ENCODE measurements around the gene POU2AF2. TPM values are rescaled to one million over a fixed set of nuclear protein-coding genes. Genes with fewer than 3 reads are reported as not detected.
A peak's percentile ranks its signal among the peaks of the same experiment; 100 is the strongest.

POU2AF2 gene
- total RNA-seq, 2 experiments from 2014 or later: not detected

DNA sequence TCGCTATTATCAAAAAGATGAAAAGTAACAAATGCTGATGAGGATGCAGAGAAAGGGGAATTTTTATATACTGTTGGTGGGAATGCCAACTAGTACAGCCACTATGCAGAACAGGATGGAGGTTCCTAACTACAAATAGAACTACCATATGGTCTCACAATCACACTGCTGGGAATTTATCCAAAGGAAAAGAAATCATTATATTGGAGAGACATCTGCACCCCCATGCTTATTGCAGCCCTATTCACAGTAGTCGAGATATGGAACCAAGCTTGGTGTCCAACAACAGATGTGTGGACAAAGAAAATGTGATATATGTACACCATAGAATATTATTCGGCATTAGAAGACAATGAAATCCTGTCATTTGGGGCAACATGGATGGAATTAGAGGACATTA, 19.6 kb upstream of the POU2AF2 start:
- no peak for ATAC-seq
- POLR2A ChIA-PET: no interaction called here
- no peak overlapping the region for H3K4me3 Mint-ChIP-seq
- TF ChIP-seq CTCF (IDR thresholded peaks at IDR 0.05): no peak
- no peak for DNase-seq
- peaks cover 23% of the 10 kb centered on the region for H3K27me3 Mint-ChIP-seq
- H3K4me1 Mint-ChIP-seq (ENCODE audit: low read depth): peaks cover 23% of the 10 kb centered on the region
- H3K27ac Mint-ChIP-seq: no peak overlapping the region
- CTCF ChIA-PET: interaction anchor here (1.0 kb wide), 1 partner anchor 791 kb away, joined by 3 read pairs; no protein-coding TSS in a partner anchor
- H3K9me3 Mint-ChIP-seq: no peaks in the 10 kb centered on the region
- H3K36me3 Mint-ChIP-seq (ENCODE audit: low read depth): no peaks in the 10 kb centered on the region
- intact Hi-C loops (cut with micrococcal nuclease): no loop called here

DNA sequence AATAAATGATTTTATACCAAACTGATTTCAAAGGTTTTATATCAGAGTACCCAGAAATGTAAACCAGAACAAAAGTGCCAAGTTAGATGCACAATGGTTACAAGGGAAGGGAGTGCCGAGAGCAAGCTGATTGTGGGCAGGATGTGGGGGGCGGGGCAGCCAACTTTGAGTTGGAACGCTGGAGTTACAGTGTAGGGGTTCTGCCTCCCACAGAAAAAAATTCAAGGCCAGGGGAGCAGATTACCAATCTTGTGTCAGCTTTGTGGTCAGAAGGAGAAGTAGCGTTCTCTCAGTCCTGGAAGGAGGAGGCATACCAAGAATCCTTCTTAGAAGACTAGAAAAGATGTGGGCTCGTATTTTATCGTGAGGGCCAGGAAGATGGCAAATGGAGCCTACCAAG, 15.9 kb upstream of the POU2AF2 start:
- Mint-ChIP-seq H3K4me1 (ENCODE audit: low read depth) (peaks cover 15% of the 10 kb centered on the region), H3K36me3 (ENCODE audit: low read depth) (no peaks in the 10 kb centered on the region), H3K9me3 (no peaks in the 10 kb centered on the region), H3K4me3 (no peak overlapping the region), H3K27ac (no peak overlapping the region), H3K27me3 (peaks cover 29% of the 10 kb centered on the region)
- TF ChIP-seq CTCF (IDR thresholded peaks at IDR 0.05): no peak
- DNase-seq (peak; percentile 31), ATAC-seq (peak; percentile 55)
- ChIA-PET POLR2A (no interaction called here), CTCF (interaction anchor here (1.1 to 2.2 kb wide), 15 partner anchors 8 to 1031 kb away, joined by 3 to 9 read pairs (median 4); no protein-coding TSS in a partner anchor)
- intact Hi-C loops (cut with micrococcal nuclease): loop anchor here (10.0 kb wide), 1 partner anchor 745 kb away; no protein-coding TSS in a partner anchor

- Mint-ChIP-seq H3K4me3 (no peak overlapping the region), H3K9me3 (no peaks in the 10 kb centered on the region), H3K4me1 (ENCODE audit: low read depth) (peaks cover 15% of the 10 kb centered on the region), H3K36me3 (ENCODE audit: low read depth) (no peaks in the 10 kb centered on the region), H3K27ac (no peak overlapping the region), H3K27me3 (peaks cover 28% of the 10 kb centered on the region)
- peak; percentile 36 for ATAC-seq
- intact Hi-C loops (cut with micrococcal nuclease): loop anchor here (10.0 kb wide), 1 partner anchor 745 kb away; no protein-coding TSS in a partner anchor
- ChIA-PET CTCF (interaction anchor here (0.8 to 2.2 kb wide), 24 partner anchors 9 to 824 kb away, joined by 3 to 9 read pairs (median 3); no protein-coding TSS in a partner anchor), POLR2A (no interaction called here)
- TF ChIP-seq CTCF (IDR thresholded peaks at IDR 0.05): no peak
- no peak for DNase-seq
Measured at GRCh38 chr11:111230122-111230465, 15.4 kb upstream of the POU2AF2 start.

GRCh38 chr11:111231836-111232235, 13.7 kb upstream of the POU2AF2 start:
- POLR2A ChIA-PET: no interaction called here

More at GRCh38 chr11:111231836-111232235, 13.7 kb upstream of the POU2AF2 start:
- peaks cover 15% of the 10 kb centered on the region for H3K4me1 Mint-ChIP-seq (ENCODE audit: low read depth)
- H3K27ac Mint-ChIP-seq: no peak overlapping the region
- CTCF ChIA-PET: interaction anchor here (1.4 to 1.9 kb wide), 2 partner anchors 9 to 11 kb away, joined by 3 to 5 read pairs; no protein-coding TSS in a partner anchor
- H3K9me3 Mint-ChIP-seq: no peaks in the 10 kb centered on the region
- peaks cover 26% of the 10 kb centered on the region for H3K27me3 Mint-ChIP-seq
- intact Hi-C loops (cut with micrococcal nuclease): loop anchor here (10.0 kb wide), 1 partner anchor 747 kb away; no protein-coding TSS in a partner anchor
- ATAC-seq: no peak
- no peaks in the 10 kb centered on the region for H3K36me3 Mint-ChIP-seq (ENCODE audit: low read depth)
- no peak for TF ChIP-seq CTCF (IDR thresholded peaks at IDR 0.05)
- no peak for DNase-seq
- no peak overlapping the region for H3K4me3 Mint-ChIP-seq

Measured in activated CD8-positive, alpha-beta T cell treated with anti-CD3 and anti-CD28 coated beads for 36 hours (primary cell).